T-helper 17 cell (primary cell): ENCODE results near the gene HIPK2. TPM values are rescaled to one million over a fixed set of nuclear protein-coding genes. Genes with fewer than 3 reads are reported as not detected.

Source experiments
- ATAC-seq: fragments of 150-1000 bp; cut with Tn5 transposase; 2 replicates; pipeline ENCODE4 v1.10.0; 2021; ENCODE audit warnings: mild to moderate bottlenecking, moderate library complexity
- DNase-seq, 3 donors: peaks; one replicate each; pipeline versions ENCODE4 v3.0.0 to v3.0.0-alpha.2; 2020 to 2021
- H3K9me3 ChIP-seq: one replicate; pipeline ENCODE4 v1.7.0; 2013; ENCODE audit warnings: low read length, mild to moderate bottlenecking; ENCODE audit not compliant: control insufficient read depth, poor library complexity, severe bottlenecking
- H3K27ac Mint-ChIP-seq: one replicate; pipeline ENCODE4 v1.8.0; 2022; ENCODE audit warnings: mild to moderate bottlenecking, moderate library complexity, mixed read lengths
- H3K27me3 Mint-ChIP-seq: one replicate; pipeline ENCODE4 v1.8.0; 2022; ENCODE audit warnings: mixed read lengths
- H3K36me3 Mint-ChIP-seq: one replicate; pipeline ENCODE4 v1.8.0; 2022; ENCODE audit warnings: low read depth, mixed read lengths
- H3K4me1 Mint-ChIP-seq: one replicate; pipeline ENCODE4 v1.8.0; 2022; ENCODE audit warnings: mild to moderate bottlenecking, mixed read lengths
- H3K4me3 Mint-ChIP-seq: one replicate; pipeline ENCODE4 v1.8.0; 2022; ENCODE audit warnings: mild to moderate bottlenecking, moderate library complexity, mixed read lengths
- total RNA-seq, 4 donors: library from RNA in 2 of 4; stranded (reverse) in 2 of 4; gene quantifications; one replicate each; pipeline ENCODE4 v1.2.3 and lab custom pipeline; 2022 to 2026

The HIPK2 gene
- total RNA-seq, 2 donors from 2014 or later = 36.9 to 42.9 TPM

GRCh38 chr7:139708541-139708940 lies 69.3 kb downstream of the HIPK2 start:
- Mint-ChIP-seq H3K27ac (no peak overlapping the region), H3K36me3 (peaks cover 4% of the 10 kb centered on the region)
- ATAC-seq = peak; percentile 20

GRCh38 chr7:139706837-139707236 lies 71.0 kb downstream of the HIPK2 start:
- ATAC-seq (no peak), DNase-seq (no peak)
- H3K4me3 Mint-ChIP-seq = no peak overlapping the region
- H3K4me1 Mint-ChIP-seq = peaks cover 16% of the 10 kb centered on the region
- H3K27me3 Mint-ChIP-seq = no peaks in the 10 kb centered on the region
- no peak overlapping the region for H3K27ac Mint-ChIP-seq
- H3K36me3 Mint-ChIP-seq = peaks cover 4% of the 10 kb centered on the region
- no peaks in the 10 kb centered on the region for H3K9me3 ChIP-seq

More at GRCh38 chr7:139708541-139708940, 69.3 kb downstream of the HIPK2 start:
- DNase-seq = no peak
- no peaks in the 10 kb centered on the region for H3K9me3 ChIP-seq
- no peak overlapping the region for H3K4me3 Mint-ChIP-seq
- peaks cover 14% of the 10 kb centered on the region for H3K4me1 Mint-ChIP-seq
- no peaks in the 10 kb centered on the region for H3K27me3 Mint-ChIP-seq

- Mint-ChIP-seq H3K27me3 (no peaks in the 10 kb centered on the region), H3K27ac (no peak overlapping the region), H3K4me3 (no peak overlapping the region), H3K36me3 (no peaks in the 10 kb centered on the region), H3K4me1 (peaks cover 16% of the 10 kb centered on the region)
- DNase-seq (no peak), ATAC-seq (no peak)
- no peaks in the 10 kb centered on the region for H3K9me3 ChIP-seq
Measured at GRCh38 chr7:139704308-139704879, 73.4 kb downstream of the HIPK2 start.

- Mint-ChIP-seq H3K27me3 (no peaks in the 10 kb centered on the region), H3K36me3 (peaks cover 3% of the 10 kb centered on the region), H3K4me3 (no peak overlapping the region), H3K4me1 (peaks cover 16% of the 10 kb centered on the region), H3K27ac (no peak overlapping the region)
- no peaks in the 10 kb centered on the region for H3K9me3 ChIP-seq
- DNase-seq = no peak
- ATAC-seq = no peak
Measured at GRCh38 chr7:139703487-139704307, 74.1 kb downstream of the HIPK2 start.

GRCh38 chr7:139702811-139703486 lies 74.8 kb downstream of the HIPK2 start:
- Mint-ChIP-seq H3K27ac (no peak overlapping the region), H3K4me3 (peak overlapping the region; percentile 41), H3K27me3 (no peaks in the 10 kb centered on the region), H3K4me1 (peaks cover 14% of the 10 kb centered on the region), H3K36me3 (peaks cover 5% of the 10 kb centered on the region)
- no peaks in the 10 kb centered on the region for H3K9me3 ChIP-seq
- ATAC-seq (no peak), DNase-seq (no peak)

GRCh38 chr7:139702313-139702731 lies 75.5 kb downstream of the HIPK2 start:
- no peaks in the 10 kb centered on the region for H3K27me3 Mint-ChIP-seq
- no peak overlapping the region for H3K4me3 Mint-ChIP-seq
- DNase-seq = no peak
- H3K27ac Mint-ChIP-seq = no peak overlapping the region
- peaks cover 5% of the 10 kb centered on the region for H3K36me3 Mint-ChIP-seq
- peaks cover 14% of the 10 kb centered on the region for H3K4me1 Mint-ChIP-seq
- H3K9me3 ChIP-seq = no peaks in the 10 kb centered on the region
- no peak for ATAC-seq

GRCh38 chr7:139701908-139702307 lies 75.9 kb downstream of the HIPK2 start:
- Mint-ChIP-seq H3K4me1 (peaks cover 16% of the 10 kb centered on the region), H3K4me3 (no peak overlapping the region), H3K36me3 (peaks cover 5% of the 10 kb centered on the region), H3K27me3 (no peaks in the 10 kb centered on the region), H3K27ac (no peak overlapping the region)
- no peak for ATAC-seq
- H3K9me3 ChIP-seq = no peaks in the 10 kb centered on the region
- DNase-seq = no peak

- peak overlapping the region; percentile 84 for H3K27ac Mint-ChIP-seq
- peaks cover 23% of the 10 kb centered on the region for H3K4me1 Mint-ChIP-seq
- ATAC-seq (no peak), DNase-seq (no peak)
- no peak overlapping the region for H3K4me3 Mint-ChIP-seq
- H3K36me3 Mint-ChIP-seq = peaks cover 5% of the 10 kb centered on the region
- H3K27me3 Mint-ChIP-seq = no peaks in the 10 kb centered on the region
- no peaks in the 10 kb centered on the region for H3K9me3 ChIP-seq
Measured at GRCh38 chr7:139700505-139701235, 77.1 kb downstream of the HIPK2 start.

- ATAC-seq (no peak), DNase-seq (no peak)
- peaks cover 27% of the 10 kb centered on the region for H3K4me1 Mint-ChIP-seq
- H3K27me3 Mint-ChIP-seq = no peaks in the 10 kb centered on the region
- H3K36me3 Mint-ChIP-seq = peaks cover 5% of the 10 kb centered on the region
- H3K27ac Mint-ChIP-seq = peak overlapping the region; percentile 84
- H3K4me3 Mint-ChIP-seq = no peak overlapping the region
- no peaks in the 10 kb centered on the region for H3K9me3 ChIP-seq
Measured at GRCh38 chr7:139699640-139700504, 77.9 kb downstream of the HIPK2 start.

- peaks cover 8% of the 10 kb centered on the region for H3K36me3 Mint-ChIP-seq
- no peak for DNase-seq
- peaks cover 31% of the 10 kb centered on the region for H3K4me1 Mint-ChIP-seq
- H3K27ac Mint-ChIP-seq = no peak overlapping the region
- ATAC-seq = no peak
- H3K4me3 Mint-ChIP-seq = peak overlapping the region; percentile 2
- no peaks in the 10 kb centered on the region for H3K9me3 ChIP-seq
- no peaks in the 10 kb centered on the region for H3K27me3 Mint-ChIP-seq
Measured at GRCh38 chr7:139698844-139699243, 79.0 kb downstream of the HIPK2 start.

- Mint-ChIP-seq H3K36me3 (peaks cover 8% of the 10 kb centered on the region), H3K4me3 (no peak overlapping the region), H3K27ac (no peak overlapping the region), H3K4me1 (peaks cover 28% of the 10 kb centered on the region), H3K27me3 (no peaks in the 10 kb centered on the region)
- no peaks in the 10 kb centered on the region for H3K9me3 ChIP-seq
- ATAC-seq (no peak), DNase-seq (no peak)
Measured at GRCh38 chr7:139698278-139698677, 79.5 kb downstream of the HIPK2 start.

GRCh38 chr7:139697056-139697455 lies 80.7 kb downstream of the HIPK2 start:
- Mint-ChIP-seq H3K4me1 (peaks cover 30% of the 10 kb centered on the region), H3K27me3 (no peaks in the 10 kb centered on the region), H3K4me3 (no peak overlapping the region), H3K36me3 (peaks cover 10% of the 10 kb centered on the region), H3K27ac (no peak overlapping the region)
- no peak for DNase-seq
- no peaks in the 10 kb centered on the region for H3K9me3 ChIP-seq
- no peak for ATAC-seq
